C4-2B (cell line): Measurements from ENCODE around the gene SLFN12.

Source experiments
- ZFX ChIP-seq: fragments of 450-650 bp; IDR thresholded peaks from 2 replicates; pipeline ENCODE4 v1.6.1; 2017
- TF ChIP-seq, protein P1 (sequence below): fragments of 450-650 bp; conservative IDR thresholded peaks from 2 replicates; pipeline ENCODE4 v1.5.1; 2017; ENCODE audit warnings: mild to moderate bottlenecking

DNA sequence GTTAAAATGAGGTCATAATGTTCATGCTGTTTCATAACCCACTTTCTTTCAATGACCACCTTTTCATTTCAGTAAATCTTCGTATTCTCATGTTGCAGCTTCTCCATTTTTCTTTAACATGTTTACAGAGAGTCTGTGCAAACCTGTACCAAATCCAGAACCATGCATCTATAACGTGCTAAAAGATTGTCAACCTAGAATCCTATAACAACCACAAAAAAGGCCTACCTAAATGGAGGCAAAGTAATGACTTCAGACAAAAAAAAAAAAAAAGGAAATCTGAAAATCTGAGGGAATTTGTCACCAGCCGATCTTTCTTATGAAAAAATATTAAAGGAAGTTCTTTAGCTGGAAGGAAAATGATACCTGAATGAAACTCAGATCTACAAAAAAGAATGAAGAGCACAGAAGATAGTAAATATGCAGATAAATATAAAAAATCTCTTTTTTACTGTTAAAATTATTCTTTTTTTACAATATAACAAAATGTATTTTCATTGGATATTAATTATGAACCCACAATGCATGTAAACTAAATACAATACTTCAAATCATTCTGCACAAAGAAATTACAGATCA, 57.4 kb downstream of the SLFN12 start:
- TF ChIP-seq, protein P1, sequence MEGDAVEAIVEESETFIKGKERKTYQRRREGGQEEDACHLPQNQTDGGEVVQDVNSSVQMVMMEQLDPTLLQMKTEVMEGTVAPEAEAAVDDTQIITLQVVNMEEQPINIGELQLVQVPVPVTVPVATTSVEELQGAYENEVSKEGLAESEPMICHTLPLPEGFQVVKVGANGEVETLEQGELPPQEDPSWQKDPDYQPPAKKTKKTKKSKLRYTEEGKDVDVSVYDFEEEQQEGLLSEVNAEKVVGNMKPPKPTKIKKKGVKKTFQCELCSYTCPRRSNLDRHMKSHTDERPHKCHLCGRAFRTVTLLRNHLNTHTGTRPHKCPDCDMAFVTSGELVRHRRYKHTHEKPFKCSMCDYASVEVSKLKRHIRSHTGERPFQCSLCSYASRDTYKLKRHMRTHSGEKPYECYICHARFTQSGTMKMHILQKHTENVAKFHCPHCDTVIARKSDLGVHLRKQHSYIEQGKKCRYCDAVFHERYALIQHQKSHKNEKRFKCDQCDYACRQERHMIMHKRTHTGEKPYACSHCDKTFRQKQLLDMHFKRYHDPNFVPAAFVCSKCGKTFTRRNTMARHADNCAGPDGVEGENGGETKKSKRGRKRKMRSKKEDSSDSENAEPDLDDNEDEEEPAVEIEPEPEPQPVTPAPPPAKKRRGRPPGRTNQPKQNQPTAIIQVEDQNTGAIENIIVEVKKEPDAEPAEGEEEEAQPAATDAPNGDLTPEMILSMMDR = no peak
- no peak for TF ChIP-seq ZFX
